OCI-LY3 (cell line): ENCODE measurements around the gene RBMS3.

ENCODE experiments used
- CTCF ChIP-seq: fragments of 200-600, 300-600 bp; sonication (generic); IDR thresholded peaks from 2 replicates; pipeline ENCODE4 v1.5.1; 2014; ENCODE audit warnings: antibody characterized with exemption, low read length, low read depth
- EZH2phosphoT487 ChIP-seq: fragments of 200-600 bp; shearing (Covaris generic); IDR thresholded peaks from 2 replicates; pipeline ENCODE4 v1.6.1; 2018; ENCODE audit warnings: antibody characterized with exemption, mixed run types, low read depth

- TF ChIP-seq CTCF = no peak
- TF ChIP-seq EZH2phosphoT487 = no peak
These were observed 334.1 kb downstream of the RBMS3 start for GRCh38 chr3:29614954-29615353.
